Psoas muscle (tissue), 8 donors: ENCODE measurements around the gene GLI3. TPM values are rescaled to one million over a fixed set of nuclear protein-coding genes. Genes with fewer than 3 reads are reported as not detected.

Experiments
- ATAC-seq, 4 donors: fragments of 200-7000 bp; cut with Tn5 transposase; one replicate each; pipeline ENCODE4 v1.9.1; 2020; ENCODE audit warnings: moderate library complexity in 3 of 4, mild to moderate bottlenecking in 2 of 4
- DNase-seq, 2 donors: peaks; one replicate each; pipeline ENCODE4 v3.0.0-alpha.2; 2020
- H3K27ac ChIP-seq: fragments of 200-600 bp; one replicate; pipeline ENCODE4 v1.8.0; 2022
- H3K27me3 ChIP-seq, 3 donors: fragments of 200-600 bp in 1 of 3; one replicate each; pipeline versions ENCODE4 v1.6.1 to v1.8.0; 2013 to 2022; ENCODE audit warnings: low read length in 2 of 3, mild to moderate bottlenecking in 2 of 3, moderate library complexity in 1 of 3; ENCODE audit not compliant: insufficient read depth in 3 of 3
- H3K36me3 ChIP-seq, 2 donors: fragments of 200-600 bp in 1 of 2; one replicate each; pipeline versions ENCODE4 v1.6.1 to v1.8.0; 2013 to 2022; ENCODE audit warnings: low read depth in 1 of 2, mild to moderate bottlenecking in 1 of 2, moderate library complexity in 1 of 2; ENCODE audit not compliant: insufficient read depth in 1 of 2
- H3K4me1 ChIP-seq: fragments of 200-600 bp; one replicate; pipeline ENCODE4 v1.8.0; 2022
- H3K4me3 ChIP-seq: fragments of 200-600 bp; one replicate; pipeline ENCODE4 v1.8.0; 2022; ENCODE audit warnings: mild to moderate bottlenecking
- H3K9me3 ChIP-seq: fragments of 200-600 bp; one replicate; pipeline ENCODE4 v1.8.0; 2022
- WGBS, 3 donors: extraction: QIAGEN DNeasy Blood & Tissue Kit; methylation state at CpG; one replicate each; pipeline versions ENCODE4 v1.1.6 to v1.1.7; 2013; 5-methylcytosine and 5-hydroxymethylcytosine counted together
- intact Hi-C, 2 donors: fragments of 100-400 bp; cut with DNase I; formaldehyde crosslinking; loops; one replicate each; pipeline versions ENCODE4 v1.11.0 to v1.14.2; 2022
- polyA plus RNA-seq, 3 donors: library from polyadenylated mRNA; stranded (reverse); fragments of 200-250 nt; gene quantifications; one replicate each; pipeline ENCODE4 v1.2.3, GENCODE V29; 2013
- total RNA-seq, 4 donors: library from RNA; stranded (reverse); fragmentation: NEBNext Ultra II Directional in 2 of 4; extraction: Animal tissue kit (Norgen Biotek cat#: 25700) in 2 of 4; gene quantifications; one replicate each; pipeline versions ENCODE4 v1.2.1 to v1.2.4, GENCODE V29; 2021 to 2023
- TF ChIP-seq, protein P1 (sequence below): fragments of 200-600 bp; IDR thresholded peaks from one replicate; pipeline ENCODE4 v1.8.0; 2022; ENCODE audit warnings: antibody characterized with exemption
- donor health status: healthy with polysubstance abuse.
- donor health status: DM: no; HTN: no; CAD: no; lungs with moderate emphysema.
- donor health status: Bipolar disorder and iron deficiency.
- donor health status: healthy.
- donor health status: DM: yes; HTN: yes; CAD: no.
- donor health status: DM: no; HTN: no; CAD: no.
- donor health status: DM: no; HTN: no; CAD: no.
- donor health status: DM: yes; HTN: yes; CAD: no.

GLI3 gene
- total and polyA plus RNA-seq, 7 donors, result 0.24 to 4.9 (median 3.2) TPM

DNA sequence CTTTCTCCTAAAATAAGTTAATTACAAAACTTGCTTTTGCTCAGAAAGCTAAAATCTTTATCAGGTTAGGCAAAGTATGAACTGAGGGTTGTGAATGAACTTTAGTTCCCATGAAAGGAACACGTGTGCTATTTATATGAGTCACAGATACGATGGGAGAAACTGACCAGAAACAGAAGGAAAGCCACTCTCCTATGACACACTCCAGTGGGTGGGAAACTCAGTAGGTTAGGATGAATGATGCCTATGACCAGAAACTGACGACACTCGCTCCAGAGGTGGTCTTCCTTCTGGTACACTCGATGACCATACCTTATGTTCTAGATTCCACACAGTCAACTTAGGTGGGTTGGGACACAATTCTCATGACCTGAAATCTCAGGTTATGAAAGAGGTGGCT, 318.4 kb downstream of the GLI3 start:
- intact Hi-C loops, result no loop called here
- H3K36me3 ChIP-seq, result no peaks in the 10 kb centered on the region
- no peaks in the 10 kb centered on the region for H3K9me3 ChIP-seq
- H3K4me3 ChIP-seq, result no peak overlapping the region
- ATAC-seq (no peak), DNase-seq (no peak)
- no peak overlapping the region for H3K27ac ChIP-seq
- WGBS, 3 donors, result 84 to 94% (median 93%) methylated on average over 5 of the region's 5 CpGs
- no peaks in the 10 kb centered on the region for H3K4me1 ChIP-seq
- TF ChIP-seq, protein P1, sequence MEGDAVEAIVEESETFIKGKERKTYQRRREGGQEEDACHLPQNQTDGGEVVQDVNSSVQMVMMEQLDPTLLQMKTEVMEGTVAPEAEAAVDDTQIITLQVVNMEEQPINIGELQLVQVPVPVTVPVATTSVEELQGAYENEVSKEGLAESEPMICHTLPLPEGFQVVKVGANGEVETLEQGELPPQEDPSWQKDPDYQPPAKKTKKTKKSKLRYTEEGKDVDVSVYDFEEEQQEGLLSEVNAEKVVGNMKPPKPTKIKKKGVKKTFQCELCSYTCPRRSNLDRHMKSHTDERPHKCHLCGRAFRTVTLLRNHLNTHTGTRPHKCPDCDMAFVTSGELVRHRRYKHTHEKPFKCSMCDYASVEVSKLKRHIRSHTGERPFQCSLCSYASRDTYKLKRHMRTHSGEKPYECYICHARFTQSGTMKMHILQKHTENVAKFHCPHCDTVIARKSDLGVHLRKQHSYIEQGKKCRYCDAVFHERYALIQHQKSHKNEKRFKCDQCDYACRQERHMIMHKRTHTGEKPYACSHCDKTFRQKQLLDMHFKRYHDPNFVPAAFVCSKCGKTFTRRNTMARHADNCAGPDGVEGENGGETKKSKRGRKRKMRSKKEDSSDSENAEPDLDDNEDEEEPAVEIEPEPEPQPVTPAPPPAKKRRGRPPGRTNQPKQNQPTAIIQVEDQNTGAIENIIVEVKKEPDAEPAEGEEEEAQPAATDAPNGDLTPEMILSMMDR, result no peak
- H3K27me3 ChIP-seq, result no peaks in the 10 kb centered on the region

DNA sequence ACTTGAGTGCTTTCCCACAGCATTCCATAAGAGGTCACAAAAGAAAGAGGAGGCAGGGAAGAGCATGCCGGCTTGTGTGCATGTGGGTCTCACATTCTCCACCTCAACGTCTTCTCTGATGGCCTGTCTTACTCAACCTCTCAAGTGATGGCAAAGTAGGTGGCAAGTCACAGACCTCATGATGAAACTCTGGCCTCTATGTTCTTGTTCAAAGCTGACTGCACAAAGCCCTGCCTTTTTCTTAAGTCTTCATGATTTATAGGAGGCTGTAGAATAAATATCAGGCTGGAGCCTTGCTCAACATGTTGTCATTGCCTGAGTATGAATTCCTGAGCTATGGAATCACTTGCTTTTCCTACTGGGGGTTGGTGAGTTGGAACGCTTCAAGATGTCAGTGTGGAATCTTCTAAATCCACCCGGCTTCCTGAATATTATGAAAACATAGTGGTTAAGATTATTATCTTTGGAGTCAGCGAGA, 320.5 kb downstream of the GLI3 start:
- Histone ChIP-seq H3K4me3 (no peak overlapping the region), H3K27ac (no peak overlapping the region)
- WGBS, 3 donors, result 28 to 36% (median 30%) methylated on average over 5 of the region's 5 CpGs

DNA sequence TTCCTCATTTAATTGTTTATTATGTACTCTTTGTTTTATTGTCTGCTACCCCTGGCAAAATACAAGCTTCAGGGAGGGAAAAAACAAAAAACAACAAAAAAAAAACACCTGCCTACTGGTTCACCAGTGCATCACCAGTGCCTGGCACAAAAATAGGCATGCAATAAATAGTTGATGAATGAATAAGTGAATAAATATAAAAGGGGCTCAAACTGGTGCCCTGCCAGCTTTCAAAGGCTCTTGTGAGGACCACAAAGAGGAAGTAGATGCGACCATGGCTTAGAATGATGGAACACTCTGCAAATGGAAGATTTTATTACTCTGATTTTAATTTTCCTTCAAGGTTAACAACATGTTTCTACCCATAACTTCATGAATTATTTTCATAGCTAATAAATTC, 321.1 kb downstream of the GLI3 start:
- 88 to 92% (median 88%) methylated on average over 1 of the region's 1 CpG for WGBS, 3 donors
- no peak for ATAC-seq
- H3K27me3 ChIP-seq, result no peaks in the 10 kb centered on the region
- no peak overlapping the region for H3K4me3 ChIP-seq
- H3K36me3 ChIP-seq, result no peaks in the 10 kb centered on the region
- no peak overlapping the region for H3K27ac ChIP-seq
- intact Hi-C loops, result no loop called here
- no peaks in the 10 kb centered on the region for H3K9me3 ChIP-seq
- no peaks in the 10 kb centered on the region for H3K4me1 ChIP-seq
- DNase-seq, result no peak
- TF ChIP-seq, protein P1, result no peak

More for the DNA sequence above, 320.5 kb downstream of the GLI3 start:
- Histone ChIP-seq H3K4me1 (no peaks in the 10 kb centered on the region), H3K27me3 (no peaks in the 10 kb centered on the region), H3K36me3 (no peaks in the 10 kb centered on the region), H3K9me3 (no peaks in the 10 kb centered on the region)
- DNase-seq (no peak), ATAC-seq (peak; percentile 40 to 73 (median 71))
- intact Hi-C loops, result no loop called here
- TF ChIP-seq, protein P1, result no peak

DNA sequence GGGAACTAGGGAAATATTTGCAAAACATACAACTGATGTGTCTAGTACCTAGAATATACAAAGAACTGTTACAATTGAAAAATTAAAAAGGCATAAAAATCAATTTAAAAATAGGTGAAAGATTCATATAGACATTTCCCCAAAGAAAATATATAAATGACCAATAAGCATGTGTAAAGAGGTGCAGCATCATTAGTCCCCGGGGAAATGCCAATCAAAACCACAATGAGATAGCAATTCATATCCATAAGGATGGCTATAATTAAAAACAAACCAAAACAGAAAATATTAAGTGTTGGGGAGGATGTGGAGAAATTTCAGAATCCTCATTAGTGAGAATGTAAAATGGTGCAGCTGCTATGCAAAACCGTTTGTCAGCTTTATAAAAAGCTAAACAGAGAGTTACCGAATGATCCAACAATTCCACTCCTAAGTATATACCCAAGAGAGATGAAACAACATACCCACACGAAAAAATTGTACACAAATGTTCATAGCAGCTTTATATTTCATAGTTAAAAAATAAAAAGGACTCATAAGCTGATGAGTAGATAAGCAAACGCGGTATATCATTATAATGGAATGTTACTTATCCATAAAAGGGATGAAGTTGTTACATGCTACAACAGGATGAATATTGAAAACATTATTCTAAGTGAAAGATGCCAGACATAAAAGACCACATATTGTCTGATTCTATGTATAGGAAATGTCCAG, 324.0 kb downstream of the GLI3 start:
- Histone ChIP-seq H3K27ac (no peak overlapping the region), H3K27me3 (no peaks in the 10 kb centered on the region), H3K9me3 (no peaks in the 10 kb centered on the region), H3K4me1 (no peaks in the 10 kb centered on the region), H3K4me3 (no peak overlapping the region), H3K36me3 (no peaks in the 10 kb centered on the region)
- TF ChIP-seq, protein P1, result no peak
- ATAC-seq (no peak), DNase-seq (no peak)
- 78 to 82% (median 81%) methylated on average over 6 of the region's 6 CpGs for WGBS, 3 donors
- intact Hi-C loops, result no loop called here

DNA sequence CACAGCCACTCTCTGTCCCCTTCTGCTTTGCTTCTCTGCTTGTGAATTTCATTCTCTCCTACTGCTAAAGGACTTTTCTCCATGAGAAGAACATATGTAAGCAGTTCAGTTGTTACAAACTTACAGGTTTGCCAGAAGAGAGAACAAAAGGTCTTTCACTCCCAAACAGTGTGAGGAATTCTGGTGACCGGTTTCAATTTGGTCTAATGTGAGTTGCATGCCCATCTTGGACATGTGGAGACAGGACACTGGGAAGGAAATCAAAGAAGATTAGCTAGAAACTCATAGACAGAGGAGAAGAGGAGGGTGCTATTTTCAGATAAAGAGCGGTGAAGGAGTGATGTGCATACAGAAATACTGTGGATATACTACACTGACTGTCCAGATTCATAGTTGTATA, 324.6 kb downstream of the GLI3 start:
- TF ChIP-seq, protein P1, result no peak
- ATAC-seq (no peak), DNase-seq (no peak)
- Histone ChIP-seq H3K27me3 (no peaks in the 10 kb centered on the region), H3K27ac (no peak overlapping the region), H3K4me1 (no peaks in the 10 kb centered on the region), H3K36me3 (no peaks in the 10 kb centered on the region), H3K4me3 (no peak overlapping the region), H3K9me3 (no peaks in the 10 kb centered on the region)
- intact Hi-C loops, result no loop called here
- 33 to 41% (median 33%) methylated on average over 2 of the region's 2 CpGs for WGBS, 3 donors
